NB4 (cell line): ENCODE results near the gene ERBB3.

Experiments
- POLR2A ChIP-seq: IDR thresholded peaks from 2 replicates; pipeline ENCODE4 v1.6.1; 2011; ENCODE audit warnings: mild to moderate bottlenecking; ENCODE audit not compliant: insufficient read length; ENCODE audit errors: extremely low read depth
- TF ChIP-seq, protein P1 (sequence below): IDR thresholded peaks from one replicate; pipeline ENCODE4 v1.5.1; 2012; ENCODE audit warnings: low read depth, low read length
- TF ChIP-seq, protein P2 (sequence below): IDR thresholded peaks from 2 replicates; pipeline ENCODE4 v1.6.1; 2011; ENCODE audit warnings: low read depth, low read length

DNA sequence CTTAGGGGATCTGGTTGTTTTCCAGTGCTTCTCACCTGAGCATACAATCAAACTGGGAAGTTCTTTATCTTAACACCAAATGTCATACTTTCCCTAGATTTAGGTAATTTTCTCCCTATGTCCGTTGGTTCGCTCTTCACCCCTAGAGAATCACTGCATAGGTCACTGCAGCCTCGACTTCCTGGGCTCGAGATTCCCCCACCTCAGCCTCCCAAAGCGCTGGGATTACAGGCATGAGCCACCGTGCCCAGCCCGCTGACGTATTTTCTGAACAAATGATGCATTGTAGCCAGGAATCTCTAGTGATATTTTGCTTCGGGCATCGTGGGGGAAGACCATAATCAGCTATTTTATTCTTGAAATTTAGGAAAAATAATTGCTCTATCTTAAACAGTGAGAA, 35.4 kb downstream of the ERBB3 start:
- TF ChIP-seq, protein P1, sequence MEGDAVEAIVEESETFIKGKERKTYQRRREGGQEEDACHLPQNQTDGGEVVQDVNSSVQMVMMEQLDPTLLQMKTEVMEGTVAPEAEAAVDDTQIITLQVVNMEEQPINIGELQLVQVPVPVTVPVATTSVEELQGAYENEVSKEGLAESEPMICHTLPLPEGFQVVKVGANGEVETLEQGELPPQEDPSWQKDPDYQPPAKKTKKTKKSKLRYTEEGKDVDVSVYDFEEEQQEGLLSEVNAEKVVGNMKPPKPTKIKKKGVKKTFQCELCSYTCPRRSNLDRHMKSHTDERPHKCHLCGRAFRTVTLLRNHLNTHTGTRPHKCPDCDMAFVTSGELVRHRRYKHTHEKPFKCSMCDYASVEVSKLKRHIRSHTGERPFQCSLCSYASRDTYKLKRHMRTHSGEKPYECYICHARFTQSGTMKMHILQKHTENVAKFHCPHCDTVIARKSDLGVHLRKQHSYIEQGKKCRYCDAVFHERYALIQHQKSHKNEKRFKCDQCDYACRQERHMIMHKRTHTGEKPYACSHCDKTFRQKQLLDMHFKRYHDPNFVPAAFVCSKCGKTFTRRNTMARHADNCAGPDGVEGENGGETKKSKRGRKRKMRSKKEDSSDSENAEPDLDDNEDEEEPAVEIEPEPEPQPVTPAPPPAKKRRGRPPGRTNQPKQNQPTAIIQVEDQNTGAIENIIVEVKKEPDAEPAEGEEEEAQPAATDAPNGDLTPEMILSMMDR, result no peak
- TF ChIP-seq POLR2A, result no peak
- TF ChIP-seq, protein P2, sequence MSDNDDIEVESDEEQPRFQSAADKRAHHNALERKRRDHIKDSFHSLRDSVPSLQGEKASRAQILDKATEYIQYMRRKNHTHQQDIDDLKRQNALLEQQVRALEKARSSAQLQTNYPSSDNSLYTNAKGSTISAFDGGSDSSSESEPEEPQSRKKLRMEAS, result no peak
